Astrocyte of the hippocampus (primary cell): Measurements from ENCODE around the gene TINAG.

Experiments used
- DNase-seq: peaks from one replicate; pipeline ENCODE4 v3.0.0; 2011; ENCODE audit warnings: low read depth, low spot score

Gene TINAG, protein sequence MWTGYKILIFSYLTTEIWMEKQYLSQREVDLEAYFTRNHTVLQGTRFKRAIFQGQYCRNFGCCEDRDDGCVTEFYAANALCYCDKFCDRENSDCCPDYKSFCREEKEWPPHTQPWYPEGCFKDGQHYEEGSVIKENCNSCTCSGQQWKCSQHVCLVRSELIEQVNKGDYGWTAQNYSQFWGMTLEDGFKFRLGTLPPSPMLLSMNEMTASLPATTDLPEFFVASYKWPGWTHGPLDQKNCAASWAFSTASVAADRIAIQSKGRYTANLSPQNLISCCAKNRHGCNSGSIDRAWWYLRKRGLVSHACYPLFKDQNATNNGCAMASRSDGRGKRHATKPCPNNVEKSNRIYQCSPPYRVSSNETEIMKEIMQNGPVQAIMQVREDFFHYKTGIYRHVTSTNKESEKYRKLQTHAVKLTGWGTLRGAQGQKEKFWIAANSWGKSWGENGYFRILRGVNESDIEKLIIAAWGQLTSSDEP

DNA sequence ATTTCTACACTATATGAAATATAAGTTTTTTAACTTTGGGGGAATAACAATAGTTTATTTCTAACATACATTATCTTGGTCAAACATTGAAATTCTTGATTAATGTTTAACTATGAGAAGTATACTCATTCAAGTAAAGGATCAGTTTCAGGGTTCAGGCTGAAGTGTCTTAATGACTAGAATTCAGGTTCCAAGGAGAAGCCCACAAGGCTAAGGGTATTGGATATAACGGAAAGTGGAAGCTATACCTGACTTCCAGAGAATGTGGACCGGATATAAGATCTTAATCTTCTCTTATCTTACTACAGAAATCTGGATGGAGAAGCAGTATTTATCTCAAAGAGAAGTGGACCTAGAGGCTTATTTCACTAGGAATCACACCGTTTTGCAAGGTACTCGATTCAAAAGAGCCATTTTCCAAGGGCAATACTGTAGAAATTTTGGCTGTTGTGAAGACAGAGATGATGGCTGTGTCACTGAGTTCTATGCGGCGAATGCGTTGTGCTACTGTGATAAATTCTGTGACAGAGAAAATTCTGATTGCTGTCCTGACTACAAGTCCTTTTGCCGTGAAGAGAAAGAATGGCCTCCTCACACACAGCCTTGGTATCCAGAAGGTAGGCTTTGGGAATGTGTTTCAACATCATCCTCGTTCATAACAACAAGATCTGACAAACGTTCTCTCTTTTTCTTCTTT lies at the start of gene TINAG:
Gene TINAG (plus strand): TSS at position 153 of the 697 bp plus-strand sequence. CDS start 110 bp downstream, at position 263.
- DNase-seq, result no peak

DNA sequence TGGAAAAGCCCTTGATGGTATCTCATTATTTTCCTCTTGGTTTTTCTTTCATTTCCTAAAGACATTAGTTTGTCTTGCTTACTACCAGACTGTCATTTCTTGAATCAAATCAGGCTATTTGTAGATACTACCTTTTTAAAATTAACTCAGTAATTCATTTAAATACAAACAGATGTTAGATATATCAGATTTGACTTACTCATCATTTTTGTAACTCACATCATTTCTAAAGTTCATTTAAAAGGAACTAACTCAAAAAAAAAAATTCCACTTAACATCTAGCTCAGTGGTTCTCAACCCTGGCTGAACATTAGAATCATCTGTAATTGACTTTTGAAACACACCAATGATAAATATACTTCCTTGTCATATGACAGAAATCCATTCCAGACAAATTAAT lies 48.2 kb upstream of the TINAG start:
- DNase-seq, result no peak

DNA sequence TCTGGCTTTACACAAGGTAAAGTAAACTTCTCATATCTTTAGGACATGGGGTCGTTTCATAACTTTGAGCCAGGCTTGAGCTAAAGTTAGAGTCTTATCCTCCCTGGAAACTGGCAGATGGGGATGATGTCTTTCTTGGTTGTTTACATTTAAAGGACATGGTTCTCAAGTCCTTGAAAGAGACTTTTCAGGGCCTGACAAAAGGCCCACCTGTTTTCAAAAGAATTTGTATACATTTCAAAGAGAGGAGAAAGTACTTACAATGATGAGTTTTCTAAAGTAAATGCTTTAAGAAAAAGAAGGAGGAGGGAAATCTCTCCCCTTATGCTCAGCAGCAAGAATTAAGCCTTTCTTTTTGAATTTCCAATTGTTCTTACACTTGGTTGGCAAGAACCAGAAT lies 45.7 kb upstream of the TINAG start:
- DNase-seq, result no peak

DNA sequence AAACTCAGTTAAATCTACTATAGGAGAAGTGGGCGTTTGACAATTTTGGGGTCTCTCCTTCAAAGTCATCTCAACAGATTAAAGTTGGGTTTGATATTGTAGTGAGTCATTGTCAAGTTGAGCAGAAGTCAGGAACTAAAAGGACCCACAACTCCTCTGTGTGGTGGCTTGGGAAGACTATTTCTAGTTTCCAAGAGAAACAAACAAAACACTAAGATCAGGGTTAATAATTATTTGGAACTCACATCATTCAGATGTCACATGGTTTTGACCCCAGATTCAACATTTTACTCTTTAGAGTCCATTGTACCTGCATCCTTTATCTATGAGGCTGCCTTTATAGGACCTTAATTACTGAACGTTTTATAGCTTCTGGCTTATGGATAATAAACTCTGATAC lies 45.3 kb upstream of the TINAG start:
- no peak for DNase-seq

DNA sequence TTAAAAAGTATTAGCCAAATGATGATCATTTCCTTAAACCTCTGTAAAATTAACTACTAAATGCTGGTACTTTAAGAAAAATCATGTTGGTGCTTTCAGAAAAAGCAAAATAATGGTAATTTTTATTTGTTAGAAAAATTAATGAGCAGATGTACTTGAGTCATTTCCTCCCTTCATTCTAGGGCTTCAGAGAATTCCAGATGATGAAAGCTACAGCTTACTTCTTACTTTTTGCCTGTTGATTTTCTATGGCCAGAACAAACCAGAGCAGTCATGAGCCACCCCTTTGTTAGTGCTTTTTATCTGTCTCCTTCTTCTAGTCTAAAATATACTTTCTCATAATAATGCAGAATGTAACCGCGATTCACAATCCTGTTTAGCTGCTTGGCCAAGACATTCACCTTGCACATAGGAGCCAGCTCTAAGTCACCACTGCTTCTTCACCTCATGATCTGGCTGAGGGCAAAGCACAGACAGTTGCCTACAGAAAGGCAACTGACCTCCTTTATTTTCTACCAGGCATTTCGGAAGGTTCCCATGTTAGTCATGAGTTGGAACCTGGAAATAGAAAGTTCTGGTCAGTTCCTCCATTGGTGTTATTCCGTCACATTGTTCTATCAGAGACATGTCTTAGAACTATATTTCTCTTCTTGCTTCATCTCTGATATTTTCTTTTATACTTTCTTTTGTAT lies 43.5 kb upstream of the TINAG start:
- no peak for DNase-seq

DNA sequence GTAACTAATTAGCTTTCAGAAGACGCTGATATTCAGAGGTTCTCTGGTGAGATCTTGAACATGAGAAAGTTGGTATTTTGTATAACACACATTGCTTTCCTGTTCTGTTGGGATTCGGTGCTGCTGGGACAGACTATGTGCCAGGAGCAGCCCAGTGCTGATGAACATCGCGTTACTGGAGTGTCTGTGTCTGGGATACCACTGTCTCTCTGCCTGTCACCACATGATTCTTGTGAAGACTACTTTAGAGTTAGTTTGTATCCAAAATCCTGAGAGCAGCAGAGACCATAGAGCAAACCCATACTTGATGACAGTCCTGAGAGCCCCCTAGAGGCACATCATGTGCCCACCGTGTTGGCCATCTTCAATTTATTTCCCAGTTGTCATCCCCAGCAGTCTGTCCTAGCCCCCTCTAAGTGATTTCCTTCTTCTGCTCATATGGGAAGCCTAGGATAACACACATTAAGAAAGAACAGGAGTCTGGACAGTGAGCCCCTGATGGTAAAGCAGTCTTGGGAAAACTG lies 41.8 kb upstream of the TINAG start:
- DNase-seq, result no peak

DNA sequence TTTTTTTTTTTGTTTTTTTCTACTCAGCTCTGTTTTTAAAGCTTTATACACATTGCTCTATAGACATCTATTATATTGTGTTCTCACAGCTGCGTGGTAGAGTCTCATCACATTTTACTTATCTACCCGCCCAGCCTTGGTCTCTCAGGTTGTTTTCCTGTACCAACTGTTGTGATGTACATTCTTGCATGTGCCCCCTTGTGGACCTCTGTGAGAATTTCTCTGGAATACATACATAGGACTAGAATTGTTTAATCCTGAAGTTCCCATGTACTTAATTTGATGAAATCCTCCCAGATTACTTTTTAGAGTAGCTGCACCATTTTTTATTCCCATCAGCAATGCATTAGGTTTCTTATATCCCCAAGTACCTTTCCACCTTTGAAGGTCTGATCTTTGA lies 40.4 kb upstream of the TINAG start:
- DNase-seq, result peak; percentile 53

DNA sequence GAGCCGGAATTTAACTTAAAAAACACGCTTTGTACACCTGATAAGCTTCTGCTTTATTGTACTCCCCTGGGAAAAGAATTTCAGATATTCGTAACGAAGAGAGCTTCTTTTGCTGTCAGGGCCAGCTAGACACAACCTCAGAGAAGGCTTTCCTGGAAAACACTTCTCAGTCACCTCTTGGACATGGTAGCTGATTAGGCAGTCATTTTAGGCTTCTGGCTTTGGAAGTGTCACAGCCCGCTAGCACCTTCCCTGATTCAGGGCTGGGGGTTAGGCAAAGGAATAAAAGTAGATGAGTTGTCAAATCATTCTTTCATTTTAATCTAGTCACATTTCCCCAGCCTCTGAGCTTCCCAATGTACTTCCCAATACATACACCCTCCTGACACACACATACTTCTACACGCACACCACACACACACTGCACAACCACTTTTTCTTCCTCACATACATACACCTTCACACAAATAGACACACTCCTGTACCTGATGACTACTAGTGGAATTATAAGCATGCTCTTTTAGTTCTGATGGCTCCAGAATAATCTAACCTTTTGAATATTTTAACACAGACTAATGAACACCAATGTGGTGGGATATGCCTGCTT lies 34.9 kb upstream of the TINAG start:
- no peak for DNase-seq

DNA sequence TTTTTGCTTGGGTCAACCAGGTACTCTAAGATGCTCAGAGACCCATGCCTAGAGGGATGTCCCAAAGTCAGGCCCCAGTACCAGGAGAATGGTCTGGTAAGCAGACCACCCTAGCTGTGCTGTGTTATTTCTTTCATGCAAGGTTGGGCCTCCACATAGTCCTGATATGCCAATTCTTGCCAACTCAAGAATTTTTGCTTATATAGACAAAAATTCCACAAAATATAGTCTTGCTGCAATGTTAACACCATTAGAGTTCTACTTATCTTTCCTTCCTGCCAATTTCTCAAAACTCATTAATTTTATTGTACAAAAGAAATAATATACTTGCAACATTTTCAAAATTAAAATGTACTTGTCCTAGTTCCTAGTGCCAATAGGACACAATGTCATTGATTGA lies 33.9 kb upstream of the TINAG start:
- no peak for DNase-seq

DNA sequence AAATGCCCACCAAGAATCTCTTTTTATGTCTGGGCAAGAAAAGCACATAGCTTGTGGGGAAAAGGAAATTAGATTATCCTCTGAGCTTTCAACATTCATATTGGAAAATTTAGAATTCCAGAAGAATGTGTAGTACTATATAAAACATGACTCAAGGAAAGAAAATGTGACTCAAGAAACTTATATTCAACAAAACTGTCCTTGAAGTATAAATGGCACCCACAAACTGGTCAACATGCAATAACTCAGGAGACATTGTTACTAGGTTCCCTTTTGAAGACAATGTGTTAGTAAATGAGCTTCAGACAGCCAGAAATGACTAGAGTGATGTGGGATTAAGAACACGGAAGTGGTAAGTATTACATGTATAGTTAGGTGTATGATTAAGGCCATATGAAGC lies 26.1 kb upstream of the TINAG start:
- peak; percentile 42 for DNase-seq

DNA sequence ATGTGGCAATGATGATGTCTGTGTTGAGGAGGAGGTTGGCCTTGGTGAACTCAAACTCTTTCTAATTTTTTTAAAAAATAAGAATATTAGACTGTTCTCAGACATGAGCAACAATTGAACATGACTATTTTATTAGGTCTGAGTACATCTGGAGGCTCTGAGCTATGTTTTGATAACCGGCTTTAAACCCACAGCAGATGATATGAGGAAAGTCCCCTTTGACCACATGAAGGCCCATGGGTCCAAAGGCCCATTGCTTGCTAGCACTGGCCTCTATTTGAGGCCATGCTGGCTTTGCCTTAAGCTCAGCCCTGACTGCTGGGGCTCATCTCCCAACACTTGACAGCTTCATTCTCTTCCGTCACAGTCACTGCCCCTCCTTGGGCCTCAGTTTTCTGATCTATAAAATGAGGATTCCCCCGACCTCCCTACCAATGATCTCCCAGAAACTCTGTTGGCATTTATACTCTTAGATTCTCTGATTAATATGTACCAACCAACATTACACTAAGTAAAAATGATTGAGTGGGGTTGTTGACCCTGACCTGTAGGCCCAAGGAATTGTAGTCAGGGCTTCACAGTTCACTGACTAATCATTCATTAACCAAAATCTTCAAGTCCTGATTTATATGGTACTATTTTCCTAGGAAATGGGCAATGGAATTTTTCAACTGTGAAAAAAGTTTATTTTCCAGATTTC lies 23.9 kb upstream of the TINAG start:
- no peak for DNase-seq

DNA sequence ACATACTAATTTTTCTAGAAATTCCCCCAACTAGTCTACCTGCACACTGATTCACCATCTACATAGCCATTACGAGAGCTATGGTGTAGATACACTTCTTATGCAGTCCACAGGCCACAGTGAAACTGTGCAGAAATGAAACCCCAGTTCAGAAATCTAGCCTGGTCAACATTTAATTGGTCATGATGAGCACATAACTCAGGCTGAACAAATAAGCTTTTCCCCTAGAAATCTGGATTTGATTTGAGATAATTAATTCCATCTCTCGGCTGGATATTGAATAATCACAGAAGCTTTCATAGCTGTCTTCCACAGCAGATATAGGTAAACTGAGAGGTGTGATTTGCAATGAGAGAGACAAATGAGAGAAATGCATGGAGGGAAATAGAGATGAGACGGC lies 22.6 kb upstream of the TINAG start:
- peak; percentile 6 for DNase-seq

DNA sequence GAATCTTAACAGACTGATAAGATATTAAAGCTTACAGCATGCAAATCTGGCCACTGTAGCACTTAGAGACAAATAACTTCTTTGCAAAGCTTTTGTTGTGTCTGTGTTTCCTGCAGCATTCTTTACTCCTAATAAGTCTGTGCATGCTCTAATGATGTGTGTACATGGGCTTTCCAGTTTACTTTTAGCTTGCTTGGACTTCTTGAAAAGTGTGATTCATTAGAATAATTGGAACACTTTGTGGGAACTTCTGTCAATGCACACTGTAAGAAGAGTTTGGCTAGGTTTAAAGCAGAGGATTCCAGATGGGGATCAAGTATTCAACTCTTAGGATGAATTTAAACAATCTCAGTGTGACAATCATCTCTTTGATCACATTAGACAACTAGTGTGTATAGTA lies 22.1 kb upstream of the TINAG start:
- peak; percentile 73 for DNase-seq

DNA sequence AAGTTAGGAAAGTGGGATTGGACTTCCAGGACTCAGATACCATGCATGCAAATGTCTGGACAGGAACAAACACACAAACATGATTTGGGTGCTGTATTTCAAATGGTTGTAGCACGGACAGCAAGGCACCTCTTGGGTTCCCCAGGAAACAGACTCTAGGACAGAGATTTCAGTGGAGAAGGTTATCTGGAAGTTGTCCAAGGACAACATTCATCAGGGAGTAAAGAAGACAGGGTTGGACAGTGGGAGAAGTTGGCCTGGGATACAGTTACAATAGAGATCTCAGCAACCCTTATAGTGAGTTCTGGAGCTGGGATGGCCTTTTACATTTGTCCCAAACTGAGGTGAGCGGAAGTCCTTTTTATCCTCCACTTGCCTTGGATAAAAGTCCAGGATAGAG lies 19.8 kb upstream of the TINAG start:
- DNase-seq, result no peak

DNA sequence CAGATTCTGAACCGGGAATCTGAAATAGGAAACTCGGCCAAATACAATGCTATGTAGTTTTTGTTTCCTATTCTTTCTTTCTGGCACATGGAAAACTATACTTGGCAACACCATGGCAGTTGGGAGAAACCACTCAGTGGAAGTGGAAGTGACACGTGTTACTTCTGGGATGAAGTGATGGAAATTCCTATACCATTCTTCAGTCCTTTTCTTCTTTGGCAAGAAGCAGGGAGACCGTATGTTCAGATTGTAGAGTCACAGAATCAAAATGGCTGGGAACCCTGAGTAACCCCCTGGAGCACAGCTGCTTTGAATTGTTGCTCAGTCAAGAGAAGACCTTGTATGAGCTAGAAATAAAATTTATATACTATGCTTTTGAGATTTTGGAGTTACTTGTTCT lies 18.8 kb upstream of the TINAG start:
- no peak for DNase-seq

DNA sequence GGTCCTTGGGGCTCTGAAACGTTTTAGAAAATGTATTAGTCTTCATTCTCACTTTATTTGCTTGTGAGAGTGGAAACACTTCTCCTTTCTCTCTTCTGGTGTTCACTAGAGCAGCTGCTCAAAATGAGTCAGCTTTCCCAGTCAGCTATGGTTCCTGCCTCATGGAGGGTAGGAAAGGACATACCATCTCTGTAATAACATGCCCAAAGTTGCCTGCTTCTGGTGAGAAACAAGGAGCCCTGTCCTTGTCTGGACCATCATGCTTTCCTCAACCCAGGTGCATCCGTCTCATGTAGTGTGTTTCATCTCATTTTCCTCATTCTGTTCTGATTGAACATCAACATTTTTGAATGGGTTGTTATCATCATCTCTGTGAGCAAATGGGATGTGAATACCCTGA lies 17.1 kb upstream of the TINAG start:
- DNase-seq, result peak; percentile 74

DNA sequence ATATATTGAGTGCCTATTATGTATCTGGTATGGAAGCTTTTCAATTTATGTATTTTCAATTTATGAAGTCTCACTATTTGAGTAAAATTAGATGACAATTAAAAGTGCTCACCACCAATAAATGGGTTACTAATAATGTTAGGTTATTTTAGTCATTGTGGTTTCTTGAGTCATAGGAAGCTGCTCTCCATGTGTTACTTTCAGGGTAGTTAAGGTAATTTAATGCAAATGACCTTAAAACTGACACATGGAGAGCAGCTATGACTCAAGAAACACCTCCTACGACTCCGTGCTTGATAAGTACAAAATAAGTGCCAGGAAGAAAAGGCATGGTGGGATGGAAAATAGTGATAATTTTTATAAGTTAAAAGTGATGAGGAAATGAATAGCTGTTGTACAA lies 16.5 kb upstream of the TINAG start:
- DNase-seq, result peak; percentile 28

DNA sequence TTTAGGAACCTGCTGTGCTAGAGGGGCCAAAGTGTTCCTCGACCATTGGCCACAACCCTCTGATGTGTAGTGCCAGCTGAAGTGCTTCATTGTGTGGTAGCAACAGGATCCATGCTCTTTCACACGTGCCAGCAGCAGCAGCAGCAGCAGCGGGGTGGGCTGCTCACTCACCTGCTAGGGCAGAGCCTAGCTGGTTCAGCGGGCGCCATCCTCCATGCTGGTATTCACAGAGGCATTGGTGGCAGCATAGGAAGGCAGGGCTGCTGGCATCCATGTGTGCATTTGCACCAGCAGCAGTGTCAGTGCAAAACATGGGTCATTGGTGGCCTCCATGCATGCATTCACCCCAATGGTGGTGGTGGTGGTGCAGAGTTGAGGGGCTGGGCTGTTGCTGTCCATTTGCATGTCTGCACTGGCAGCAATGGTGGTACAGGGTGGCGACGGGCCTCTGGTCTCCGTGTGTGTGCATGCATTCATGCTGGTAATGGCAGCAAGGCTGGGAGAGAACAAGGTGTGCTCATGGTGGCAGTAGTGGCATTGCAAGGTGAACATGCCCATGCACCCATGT lies 13.2 kb upstream of the TINAG start:
- DNase-seq, result no peak

DNA sequence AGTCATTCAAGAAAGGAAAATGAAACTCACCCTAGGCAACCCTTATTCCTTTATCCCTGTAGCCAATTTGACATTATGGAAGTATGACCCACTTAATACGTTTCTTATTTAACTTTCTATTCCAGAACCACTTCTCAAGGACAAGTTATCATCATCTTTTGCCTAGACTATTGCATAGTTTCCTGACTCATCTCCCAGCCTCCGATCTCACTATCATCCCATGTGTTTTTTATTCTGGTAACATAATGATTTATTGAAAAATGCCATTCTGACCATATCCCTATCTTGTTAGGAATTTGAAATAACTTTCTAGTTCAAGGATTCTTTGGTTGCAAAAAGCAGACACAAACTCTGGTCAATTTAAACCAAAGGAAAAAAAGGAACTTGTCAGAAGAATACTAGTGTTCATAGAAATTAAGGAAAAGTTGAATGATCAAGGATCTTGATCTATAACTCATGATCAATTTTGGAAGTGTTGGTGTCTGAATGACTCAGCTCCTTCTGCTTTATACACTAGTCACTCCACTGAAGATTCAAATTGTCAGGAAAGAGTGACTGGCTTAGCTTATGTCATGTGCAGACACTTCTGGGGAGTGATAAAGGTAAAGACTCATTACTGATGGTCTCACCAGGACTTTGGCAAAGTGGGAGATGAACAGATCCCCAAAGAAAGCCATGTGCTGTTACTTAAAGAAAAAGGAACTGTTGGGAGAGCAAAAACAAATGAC lies 8.5 kb upstream of the TINAG start:
- DNase-seq, result no peak

DNA sequence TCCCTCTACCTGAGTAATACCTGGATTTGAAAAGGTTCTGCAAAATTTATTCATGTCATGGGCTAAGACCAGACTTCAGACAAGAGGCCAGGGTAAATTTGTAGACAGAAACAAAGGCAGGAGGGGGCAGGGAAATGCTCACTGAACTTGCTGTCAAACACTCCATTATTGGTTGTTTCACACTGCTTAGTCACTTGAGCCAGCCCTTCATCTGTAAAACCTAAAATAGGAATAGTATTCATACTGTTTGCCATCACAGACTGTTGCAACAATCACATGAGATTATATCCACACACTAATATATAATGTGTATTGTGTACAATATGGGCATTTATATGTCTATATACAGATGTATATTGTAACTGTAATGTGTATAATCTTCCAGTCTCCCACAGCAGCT lies 6.5 kb upstream of the TINAG start:
- no peak for DNase-seq
